ENCODE results near the gene HMOX1. TPM values are rescaled to one million over a fixed set of nuclear protein-coding genes. Genes with fewer than 3 reads are reported as not detected.

HMOX1 gene
- total RNA-seq, 1 donor from 2014 or later = 1.6 TPM

DNA sequence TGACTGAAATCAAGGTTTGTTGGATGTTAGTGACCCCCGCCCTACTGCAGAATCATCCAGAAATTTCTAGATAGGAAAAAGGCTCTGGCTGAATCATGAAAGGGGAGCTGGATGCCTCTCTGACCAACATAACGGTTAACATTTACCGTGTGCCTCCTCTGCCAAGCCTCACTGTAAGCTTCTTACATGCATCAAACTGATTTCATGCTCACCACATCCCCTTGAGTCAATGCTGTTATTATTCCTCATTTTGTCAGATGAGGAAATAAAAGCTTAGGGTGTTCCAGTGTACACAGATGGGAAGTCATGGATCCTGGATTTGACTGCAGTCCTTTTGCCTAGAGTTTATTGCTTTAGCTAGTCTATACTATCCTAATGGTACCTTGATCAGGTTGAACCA, 5.9 kb upstream of the HMOX1 start:
- H3K36me3 Mint-ChIP-seq = no peaks in the 10 kb centered on the region
- H3K4me1 Mint-ChIP-seq = peaks cover 45% of the 10 kb centered on the region
- no peak overlapping the region for H3K4me3 Mint-ChIP-seq
- DNase-seq (ENCODE audit: low spot score in 2 of 2, unreplicated experiment in 2 of 2) = no peak
- H3K27me3 Mint-ChIP-seq (ENCODE audit: low read depth) = no peaks in the 10 kb centered on the region
- H3K27ac Mint-ChIP-seq = no peak overlapping the region
- no peaks in the 10 kb centered on the region for H3K9me3 Mint-ChIP-seq
- TF ChIP-seq, protein P1, sequence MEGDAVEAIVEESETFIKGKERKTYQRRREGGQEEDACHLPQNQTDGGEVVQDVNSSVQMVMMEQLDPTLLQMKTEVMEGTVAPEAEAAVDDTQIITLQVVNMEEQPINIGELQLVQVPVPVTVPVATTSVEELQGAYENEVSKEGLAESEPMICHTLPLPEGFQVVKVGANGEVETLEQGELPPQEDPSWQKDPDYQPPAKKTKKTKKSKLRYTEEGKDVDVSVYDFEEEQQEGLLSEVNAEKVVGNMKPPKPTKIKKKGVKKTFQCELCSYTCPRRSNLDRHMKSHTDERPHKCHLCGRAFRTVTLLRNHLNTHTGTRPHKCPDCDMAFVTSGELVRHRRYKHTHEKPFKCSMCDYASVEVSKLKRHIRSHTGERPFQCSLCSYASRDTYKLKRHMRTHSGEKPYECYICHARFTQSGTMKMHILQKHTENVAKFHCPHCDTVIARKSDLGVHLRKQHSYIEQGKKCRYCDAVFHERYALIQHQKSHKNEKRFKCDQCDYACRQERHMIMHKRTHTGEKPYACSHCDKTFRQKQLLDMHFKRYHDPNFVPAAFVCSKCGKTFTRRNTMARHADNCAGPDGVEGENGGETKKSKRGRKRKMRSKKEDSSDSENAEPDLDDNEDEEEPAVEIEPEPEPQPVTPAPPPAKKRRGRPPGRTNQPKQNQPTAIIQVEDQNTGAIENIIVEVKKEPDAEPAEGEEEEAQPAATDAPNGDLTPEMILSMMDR (IDR thresholded peaks at IDR 0.05; ENCODE audit: unreplicated experiment) = no peak

DNA sequence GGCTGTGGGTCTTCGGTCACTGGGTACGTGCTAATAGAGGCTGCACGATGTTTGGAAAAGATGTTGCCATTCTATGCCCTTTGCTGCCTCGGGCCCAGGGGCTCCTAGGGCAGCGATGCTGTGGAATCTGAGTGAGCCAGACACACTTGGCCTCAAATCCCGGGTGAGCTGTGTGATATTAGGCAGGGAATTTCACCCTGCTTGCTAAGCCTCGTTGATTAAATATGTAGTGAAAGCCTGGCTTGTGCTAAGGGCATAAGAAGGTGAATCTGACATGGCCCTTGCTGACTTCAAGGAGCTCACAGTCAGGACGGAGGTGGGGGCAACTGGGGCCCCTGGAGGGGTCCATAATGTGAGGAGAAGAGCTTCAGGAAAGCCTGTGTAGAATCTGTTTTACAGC, 5.4 kb upstream of the HMOX1 start:
- Mint-ChIP-seq H3K4me3 (no peak overlapping the region), H3K36me3 (no peaks in the 10 kb centered on the region), H3K4me1 (peaks cover 49% of the 10 kb centered on the region), H3K9me3 (no peaks in the 10 kb centered on the region), H3K27me3 (ENCODE audit: low read depth) (no peaks in the 10 kb centered on the region), H3K27ac (peak overlapping the region; percentile 78)
- no peak for DNase-seq (ENCODE audit: low spot score in 2 of 2, unreplicated experiment in 2 of 2)
- TF ChIP-seq, protein P1 (IDR thresholded peaks at IDR 0.05; ENCODE audit: unreplicated experiment) = no peak

DNA sequence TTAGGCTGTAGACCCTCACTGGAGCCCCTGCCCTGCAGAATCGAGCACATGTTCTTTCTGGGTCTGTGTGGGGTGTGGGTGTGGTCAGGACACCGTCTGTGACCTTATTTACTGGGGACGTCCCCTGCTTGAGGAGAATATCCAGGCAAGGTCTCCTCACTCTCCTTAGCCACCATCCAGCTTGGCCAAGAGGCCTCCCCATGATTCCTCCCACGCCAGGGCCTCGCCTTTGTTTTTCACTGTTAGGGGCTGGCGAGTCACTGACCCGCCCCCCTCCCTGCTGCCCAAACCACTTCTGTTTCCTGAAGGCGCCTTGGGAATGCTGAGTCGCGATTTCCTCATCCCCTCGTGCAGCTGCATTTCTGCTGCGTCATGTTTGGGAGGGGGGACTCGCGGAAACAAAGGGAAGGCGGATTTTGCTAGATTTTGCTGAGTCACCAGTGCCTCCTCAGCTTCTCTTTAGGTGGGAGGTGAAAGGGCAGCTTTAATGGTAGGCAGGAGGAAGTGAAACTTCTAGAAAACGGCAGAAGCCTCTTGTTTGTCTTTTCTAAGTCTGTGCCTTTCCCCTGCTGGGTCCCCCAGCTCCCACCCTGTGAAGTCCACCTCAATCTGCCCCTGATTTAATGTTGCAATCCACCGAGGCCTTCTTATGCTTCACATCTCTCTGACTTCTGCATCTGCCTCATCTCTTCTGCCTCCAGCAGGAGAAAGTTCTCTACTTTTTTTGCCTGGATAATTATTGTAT, 4.0 kb upstream of the HMOX1 start:
- peak overlapping the region; percentile 92 for H3K27ac Mint-ChIP-seq
- peak overlapping the region; percentile 48 for H3K4me3 Mint-ChIP-seq
- no peaks in the 10 kb centered on the region for H3K9me3 Mint-ChIP-seq
- TF ChIP-seq, protein P1 (IDR thresholded peaks at IDR 0.05; ENCODE audit: unreplicated experiment) = no peak
- DNase-seq (ENCODE audit: low spot score in 2 of 2, unreplicated experiment in 2 of 2) = peak; percentile 58 to 74
- H3K27me3 Mint-ChIP-seq (ENCODE audit: low read depth) = no peaks in the 10 kb centered on the region
- H3K36me3 Mint-ChIP-seq = no peaks in the 10 kb centered on the region
- peaks cover 49% of the 10 kb centered on the region for H3K4me1 Mint-ChIP-seq

DNA sequence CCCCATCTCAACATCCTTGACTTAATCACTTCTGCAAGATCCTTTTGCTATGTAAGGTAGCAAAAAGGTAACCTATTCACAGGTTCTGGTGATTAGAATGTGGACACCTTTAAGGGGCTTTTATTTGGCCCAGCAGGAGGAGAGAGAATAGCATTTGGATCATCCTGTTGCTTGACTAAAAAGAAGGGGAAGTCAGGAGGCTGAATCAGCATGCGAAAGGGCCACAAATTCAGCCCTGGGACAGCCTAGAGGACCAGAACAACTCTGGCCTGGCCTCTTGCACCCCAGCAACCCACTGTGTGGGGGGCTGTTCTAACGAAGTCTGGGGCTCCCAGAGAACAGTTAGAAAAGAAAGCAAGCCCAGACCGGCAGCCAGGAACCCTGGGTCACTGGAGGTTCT, 3.2 kb upstream of the HMOX1 start:
- DNase-seq (ENCODE audit: low spot score in 2 of 2, unreplicated experiment in 2 of 2) = no peak
- Mint-ChIP-seq H3K4me1 (peaks cover 46% of the 10 kb centered on the region), H3K9me3 (no peaks in the 10 kb centered on the region), H3K27me3 (ENCODE audit: low read depth) (no peaks in the 10 kb centered on the region), H3K36me3 (no peaks in the 10 kb centered on the region), H3K27ac (peak overlapping the region; percentile 92), H3K4me3 (no peak overlapping the region)
- TF ChIP-seq, protein P1 (IDR thresholded peaks at IDR 0.05; ENCODE audit: unreplicated experiment) = no peak

DNA sequence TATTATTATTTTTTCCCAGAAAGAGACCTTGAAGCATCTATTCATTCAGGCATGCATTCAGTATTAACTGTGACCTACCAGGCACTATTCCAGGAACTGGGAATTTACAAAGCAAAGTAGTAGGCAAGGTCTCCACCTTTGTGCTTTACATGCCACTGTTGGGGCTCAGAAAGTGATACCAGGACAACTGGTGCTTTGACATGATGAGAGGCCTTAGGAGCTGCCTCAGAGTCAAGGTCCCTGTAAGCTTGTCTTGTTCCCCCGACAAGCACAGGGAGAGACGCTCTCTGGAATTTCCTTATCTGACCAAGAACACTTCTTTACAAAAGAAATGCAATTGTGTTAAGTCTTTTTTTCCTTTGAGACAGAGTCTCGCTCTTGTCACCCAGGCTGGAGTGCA, 2.3 kb upstream of the HMOX1 start:
- H3K4me1 Mint-ChIP-seq = peaks cover 46% of the 10 kb centered on the region
- DNase-seq (ENCODE audit: low spot score in 2 of 2, unreplicated experiment in 2 of 2) = no peak
- no peak overlapping the region for H3K4me3 Mint-ChIP-seq
- no peaks in the 10 kb centered on the region for H3K36me3 Mint-ChIP-seq
- TF ChIP-seq, protein P1 (IDR thresholded peaks at IDR 0.05; ENCODE audit: unreplicated experiment) = no peak
- H3K9me3 Mint-ChIP-seq = no peaks in the 10 kb centered on the region
- no peaks in the 10 kb centered on the region for H3K27me3 Mint-ChIP-seq (ENCODE audit: low read depth)
- peak overlapping the region; percentile 72 for H3K27ac Mint-ChIP-seq
